Measurements from ENCODE around the gene ACSM4.

ACSM4 gene

GRCh38 chr12:7361265-7361664 lies 57.4 kb downstream of the ACSM4 start:
- Histone ChIP-seq H3K4me1 (ENCODE audit: insufficient read depth, poor library complexity, severe bottlenecking) (no peaks in the 10 kb centered on the region), H3K4me3 (ENCODE audit: severe bottlenecking) (no peak overlapping the region), H3K36me3 (ENCODE audit: low read depth) (no peaks in the 10 kb centered on the region), H3K9me3 (ENCODE audit: severe bottlenecking) (no peaks in the 10 kb centered on the region), H3K27ac (ENCODE audit: poor library complexity, severe bottlenecking) (no peak overlapping the region), H3K27me3 (ENCODE audit: insufficient read depth, poor library complexity, severe bottlenecking) (no peaks in the 10 kb centered on the region)
- no peak for ATAC-seq (ENCODE audit: low read depth)
- DNase-seq (ENCODE audit: low spot score), result no peak
- no peak for TF ChIP-seq CTCF (IDR thresholded peaks at IDR 0.05; ENCODE audit: poor library complexity, severe bottlenecking)

- H3K27ac ChIP-seq (ENCODE audit: poor library complexity, severe bottlenecking), result no peak overlapping the region
- H3K27me3 ChIP-seq (ENCODE audit: insufficient read depth, poor library complexity, severe bottlenecking), result no peaks in the 10 kb centered on the region
- H3K36me3 ChIP-seq (ENCODE audit: low read depth), result no peaks in the 10 kb centered on the region
- ATAC-seq (ENCODE audit: low read depth) (no peak), DNase-seq (ENCODE audit: low spot score) (no peak)
- no peaks in the 10 kb centered on the region for H3K4me1 ChIP-seq (ENCODE audit: insufficient read depth, poor library complexity, severe bottlenecking)
- TF ChIP-seq CTCF (IDR thresholded peaks at IDR 0.05; ENCODE audit: poor library complexity, severe bottlenecking), result no peak
- H3K9me3 ChIP-seq (ENCODE audit: severe bottlenecking), result no peaks in the 10 kb centered on the region
- no peak overlapping the region for H3K4me3 ChIP-seq (ENCODE audit: severe bottlenecking)
These were observed 58.9 kb downstream of the ACSM4 start for GRCh38 chr12:7362734-7363133.

- no peaks in the 10 kb centered on the region for H3K9me3 ChIP-seq (ENCODE audit: severe bottlenecking)
- ATAC-seq (ENCODE audit: low read depth) (no peak), DNase-seq (ENCODE audit: low spot score) (no peak)
- H3K4me3 ChIP-seq (ENCODE audit: severe bottlenecking), result no peak overlapping the region
- TF ChIP-seq CTCF (IDR thresholded peaks at IDR 0.05; ENCODE audit: poor library complexity, severe bottlenecking), result no peak
- H3K27ac ChIP-seq (ENCODE audit: poor library complexity, severe bottlenecking), result no peak overlapping the region
- no peaks in the 10 kb centered on the region for H3K27me3 ChIP-seq (ENCODE audit: insufficient read depth, poor library complexity, severe bottlenecking)
- H3K36me3 ChIP-seq (ENCODE audit: low read depth), result no peaks in the 10 kb centered on the region
- H3K4me1 ChIP-seq (ENCODE audit: insufficient read depth, poor library complexity, severe bottlenecking), result no peaks in the 10 kb centered on the region
These were observed 65.4 kb downstream of the ACSM4 start for GRCh38 chr12:7369274-7369729.

- no peaks in the 10 kb centered on the region for H3K27me3 ChIP-seq (ENCODE audit: insufficient read depth, poor library complexity, severe bottlenecking)
- no peak overlapping the region for H3K27ac ChIP-seq (ENCODE audit: poor library complexity, severe bottlenecking)
- no peak overlapping the region for H3K4me3 ChIP-seq (ENCODE audit: severe bottlenecking)
- ATAC-seq (ENCODE audit: low read depth) (no peak), DNase-seq (ENCODE audit: low spot score) (no peak)
- no peaks in the 10 kb centered on the region for H3K36me3 ChIP-seq (ENCODE audit: low read depth)
- H3K4me1 ChIP-seq (ENCODE audit: insufficient read depth, poor library complexity, severe bottlenecking), result no peaks in the 10 kb centered on the region
- no peak for TF ChIP-seq CTCF (IDR thresholded peaks at IDR 0.05; ENCODE audit: poor library complexity, severe bottlenecking)
- H3K9me3 ChIP-seq (ENCODE audit: severe bottlenecking), result no peaks in the 10 kb centered on the region
These were observed 69.4 kb downstream of the ACSM4 start for GRCh38 chr12:7373226-7373625.

- Histone ChIP-seq H3K36me3 (ENCODE audit: low read depth) (no peaks in the 10 kb centered on the region), H3K4me1 (ENCODE audit: insufficient read depth, poor library complexity, severe bottlenecking) (no peaks in the 10 kb centered on the region), H3K4me3 (ENCODE audit: severe bottlenecking) (no peak overlapping the region), H3K9me3 (ENCODE audit: severe bottlenecking) (no peaks in the 10 kb centered on the region), H3K27me3 (ENCODE audit: insufficient read depth, poor library complexity, severe bottlenecking) (no peaks in the 10 kb centered on the region), H3K27ac (ENCODE audit: poor library complexity, severe bottlenecking) (no peak overlapping the region)
- no peak for DNase-seq (ENCODE audit: low spot score)
- ATAC-seq (ENCODE audit: low read depth), result peak; percentile 36; the same call in 1 of the 3 replicates
- peak; percentile 50 for TF ChIP-seq CTCF (IDR thresholded peaks at IDR 0.05; ENCODE audit: poor library complexity, severe bottlenecking)
These were observed 70.7 kb downstream of the ACSM4 start for GRCh38 chr12:7374423-7375144.

Measured in RWPE2 (cell line).